K562 (cell line): ENCODE measurements around the gene CNNM2. TPM values are rescaled to one million over a fixed set of nuclear protein-coding genes. Genes with fewer than 3 reads are reported as not detected.

Source experiments
- ARNT ChIP-seq, 2 experiments: fragments of 450-650 bp; IDR thresholded peaks; 2 replicates each; pipeline ENCODE4 v1.6.1; 2016; ENCODE audit warnings: mild to moderate bottlenecking in 1 of 2
- BRCA1 ChIP-seq, 2 experiments: fragments of 450-650 bp in 1 of 2; sonication (generic) in 1 of 2; formaldehyde crosslinking in 1 of 2; IDR thresholded peaks; 2 replicates each; pipeline versions ENCODE4 v1.5.0 to v1.6.1; 2017 to 2020; ENCODE audit warnings: mild to moderate bottlenecking in 1 of 2, missing genetic modification reagents in 1 of 2
- CREM ChIP-seq: IDR thresholded peaks from 2 replicates; pipeline ENCODE4 v1.6.1; 2014; ENCODE audit warnings: antibody characterized with exemption, low read depth
- FOXA1 ChIP-seq: fragments of 450-650 bp; IDR thresholded peaks from 2 replicates; pipeline ENCODE4 v1.6.1; 2016; ENCODE audit warnings: mild to moderate bottlenecking, borderline replicate concordance
- FOXK2 ChIP-seq, 2 experiments: fragments of 450-650 bp; IDR thresholded peaks in 1 of 2; conservative IDR thresholded peaks in 1 of 2; 2 replicates each; pipeline ENCODE4 v1.6.1; 2016; ENCODE audit warnings: low read depth in 2 of 2, mild to moderate bottlenecking in 1 of 2
- GATA2 ChIP-seq: sonication (generic); formaldehyde crosslinking; IDR thresholded peaks from 2 replicates; pipeline ENCODE4 v1.4.0; 2020; ENCODE audit warnings: mild to moderate bottlenecking, missing genetic modification reagents
- HDAC3 ChIP-seq: fragments of 450-650 bp; IDR thresholded peaks from 2 replicates; pipeline ENCODE4 v1.6.1; 2018; ENCODE audit warnings: borderline replicate concordance, mild to moderate bottlenecking, moderate library complexity; ENCODE audit not compliant: partially characterized antibody
- HOXB6 ChIP-seq: fragments of 250-450 bp; sonication (Bioruptor Pico); IDR thresholded peaks from 2 replicates; pipeline ENCODE4 v1.5.1; 2022; ENCODE audit warnings: mild to moderate bottlenecking, borderline replicate concordance
- KAT2B ChIP-seq: IDR thresholded peaks from one replicate; pipeline ENCODE4 v1.6.1; 2012; ENCODE audit warnings: low read depth, mild to moderate bottlenecking, control low read depth, inconsistent platforms, low read length, moderate library complexity
- L3MBTL2 ChIP-seq: fragments of 450-650 bp; IDR thresholded peaks from 2 replicates; pipeline ENCODE4 v1.6.1; 2016; ENCODE audit warnings: mild to moderate bottlenecking, moderate library complexity
- MEF2A ChIP-seq: IDR thresholded peaks from 2 replicates; pipeline ENCODE4 v1.6.1; 2011; ENCODE audit warnings: low read depth, mild to moderate bottlenecking, low read length, moderate library complexity; ENCODE audit not compliant: control insufficient read depth
- MLLT1 ChIP-seq, 2 experiments: fragments of 450-650 bp; IDR thresholded peaks; 2 replicates each; pipeline ENCODE4 v1.6.1; 2016
- MXD1 ChIP-seq: fragments of 250-450 bp; sonication (Bioruptor Pico); IDR thresholded peaks from 2 replicates; pipeline ENCODE4 v1.8.0; 2021; ENCODE audit warnings: borderline replicate concordance, mild to moderate bottlenecking, moderate library complexity; ENCODE audit not compliant: poor library complexity, severe bottlenecking
- NFATC3 ChIP-seq: fragments of 450-650 bp; IDR thresholded peaks from 2 replicates; pipeline ENCODE4 v1.6.1; 2017; ENCODE audit warnings: mild to moderate bottlenecking
- NFE2 ChIP-seq: IDR thresholded peaks from 2 replicates; pipeline ENCODE4 v1.6.1; 2014; ENCODE audit warnings: antibody characterized with exemption, low read depth
- PBX2 ChIP-seq, 2 experiments: IDR thresholded peaks in 1 of 2; conservative IDR thresholded peaks in 1 of 2; 2 replicates each; pipeline ENCODE4 v1.6.1; 2016; ENCODE audit warnings: low read depth in 2 of 2, mild to moderate bottlenecking in 1 of 2, missing compliant biosample characterization in 1 of 2, missing genetic modification characterization in 1 of 2, moderate library complexity in 1 of 2
- RUNX1 ChIP-seq: sonication (generic); IDR thresholded peaks from 2 replicates; pipeline ENCODE4 v1.6.1; 2016; ENCODE audit warnings: antibody characterized with exemption, low read depth
- SMARCA4 ChIP-seq: fragments of 450-650 bp; IDR thresholded peaks from 2 replicates; pipeline ENCODE4 v1.6.1; 2016
- SPI1 ChIP-seq: IDR thresholded peaks from 2 replicates; pipeline ENCODE4 v1.6.1; 2011; ENCODE audit warnings: low read depth, low read length, control low read depth, borderline replicate concordance
- TEAD4 ChIP-seq, 2 experiments: sonication (generic) in 1 of 2; formaldehyde crosslinking in 1 of 2; IDR thresholded peaks; 2 replicates each; pipeline versions ENCODE4 v1.6.1 to v1.8.0; 2012 to 2022; ENCODE audit warnings: borderline replicate concordance in 1 of 2, inconsistent platforms in 1 of 2, low read length in 1 of 2, mild to moderate bottlenecking in 1 of 2, missing genetic modification reagents in 1 of 2
- ZNF124 ChIP-seq: sonication (generic); formaldehyde crosslinking; IDR thresholded peaks from 2 replicates; pipeline ENCODE4 v1.8.1; 2022; ENCODE audit warnings: missing genetic modification reagents
- ZNF232 ChIP-seq: sonication (generic); formaldehyde crosslinking; IDR thresholded peaks from 2 replicates; pipeline ENCODE4 v1.8.0; 2022; ENCODE audit warnings: mild to moderate bottlenecking, missing genetic modification reagents
- ZNF431 ChIP-seq: sonication (generic); formaldehyde crosslinking; IDR thresholded peaks from 2 replicates; pipeline ENCODE4 v1.8.0; 2022; ENCODE audit warnings: mild to moderate bottlenecking, missing genetic modification reagents
- ZNF785 ChIP-seq: fragments of 250-450 bp; sonication (Bioruptor Pico); IDR thresholded peaks from 2 replicates; pipeline ENCODE4 v1.4.0; 2020; ENCODE audit warnings: mild to moderate bottlenecking
- polyA plus RNA-seq, 8 experiments: library from polyadenylated mRNA; depleted of rRNA in 4 of 8; stranded (reverse) in 5 of 8; unstranded in 3 of 8; fragments of >200 nt; fragmentation: Nextera tagmentation in 2 of 8; fragmentation: Illumina TruSeq in 1 of 8; extraction: Ambion mirVana in 2 of 8; extraction: Trizol in 1 of 8; gene quantifications; 2 replicates each; pipeline versions ENCODE4 v1.2.1 to v1.2.3, GENCODE V29; 2011 to 2014; ENCODE audit warnings: inconsistent platforms in 1 of 8, missing spikeins in 1 of 8
- total RNA-seq, 7 experiments: library from RNA; depleted of rRNA in 6 of 7; stranded (reverse); fragments of >200 nt in 6 of 7; fragmentation: Illumina TruSeq in 2 of 7; extraction: Trizol in 2 of 7; gene quantifications; 2 replicates each; pipeline versions ENCODE4 v1.2.1 to v1.2.3, GENCODE V29; 2011 to 2021; ENCODE audit warnings: low replicate concordance in 1 of 7

CNNM2 gene
- total and polyA plus RNA-seq, 9 of the 15 experiments (the other 6 are each of a cell fraction or from before 2014, with no cell fraction given), result 0.21 to 5.0 (median 1.3) TPM

GRCh38 chr10:102927311-102928010, 9.4 kb downstream of the CNNM2 start (continued):
- TF ChIP-seq TEAD4 (IDR thresholded peaks at IDR 0.05; ENCODE audit: low read length), result peak; percentile 42; the same call in 1 of the 2 replicates
- TF ChIP-seq TEAD4 (CRISPR knock-in tag; IDR thresholded peaks at IDR 0.05; ENCODE audit: borderline replicate concordance), result no peak
- TF ChIP-seq NFE2, result peak; percentile 43; the same call in 1 of the 2 replicates
- TF ChIP-seq BRCA1 (IDR thresholded peaks at IDR 0.05), result no peak
- TF ChIP-seq BRCA1 (CRISPR knock-in tag; IDR thresholded peaks at IDR 0.05), result no peak
- no peak for TF ChIP-seq ARNT (IDR thresholded peaks at IDR 0.05)
- TF ChIP-seq L3MBTL2, result no peak
- TF ChIP-seq PBX2 (CRISPR knock-in tag; IDR thresholded peaks at IDR 0.05; ENCODE audit: low read depth), result no peak
- 0 out of 2 replicates have a peak, but pooled peaks have one; percentile 9 for TF ChIP-seq PBX2 (tag; conservative IDR thresholded peaks at IDR 0.05; ENCODE audit: low read depth)
- TF ChIP-seq ZNF785, result no peak
- no peak for TF ChIP-seq FOXA1
- TF ChIP-seq ZNF232 (CRISPR knock-in tag), result no peak
- TF ChIP-seq ZNF124 (CRISPR knock-in tag), result no peak
- TF ChIP-seq FOXK2 (conservative IDR thresholded peaks at IDR 0.05 in 1 of 2, IDR thresholded peaks at IDR 0.05 in 1 of 2; ENCODE audit: low read depth in 2 of 2), result 0 out of 4 replicates have a peak, but pooled peaks of 1 of the 2 experiments have one; percentile 37
- TF ChIP-seq HOXB6 (CRISPR knock-in tag), result no peak
- TF ChIP-seq CREM, result peak; percentile 71
- 0 out of 2 replicates have a peak, but pooled peaks have one; percentile 0 for TF ChIP-seq SPI1
- TF ChIP-seq RUNX1, result no peak
- no peak for TF ChIP-seq NFATC3
- no peak for TF ChIP-seq ZNF431 (CRISPR knock-in tag)
- peak; percentile 33; the same call in 1 of the 2 replicates for TF ChIP-seq SMARCA4
- no peak for TF ChIP-seq KAT2B
- TF ChIP-seq MLLT1 (IDR thresholded peaks at IDR 0.05), result 0 out of 4 replicates have a peak, but pooled peaks of 1 of the 2 experiments have one; percentile 58
- no peak for TF ChIP-seq MEF2A
- no peak for TF ChIP-seq HDAC3
- no peak for TF ChIP-seq MXD1 (CRISPR knock-in tag)
- TF ChIP-seq GATA2, result 0 out of 2 replicates have a peak, but pooled peaks have one; percentile 21
